HG02884 (cell line): ENCODE data around the gene IL18.
"Not testable (repeated sequence)": the region's sequence is repeated elsewhere in the genome, so short reads cannot be mapped to it uniquely, and the experiment has no call there.

Experiments
- ATAC-seq: cut with Tn5 transposase; IDR thresholded peaks from one replicate; pipeline ENCODE4 v1.9.1; 2021; ENCODE audit warnings: mild to moderate bottlenecking, moderate library complexity; ENCODE audit not compliant: unreplicated experiment

IL18 gene

GRCh38 chr11:112163875-112164685 is at the start of gene IL18:
TSS of gene IL18 (minus strand) at chr11:112164094. CDS start at chr11:112155053, 9,041 bp downstream.
- ATAC-seq, result no peak

GRCh38 chr11:112212710-112213109 is 48.8 kb upstream of the IL18 start:
- ATAC-seq, result no peak

DNA sequence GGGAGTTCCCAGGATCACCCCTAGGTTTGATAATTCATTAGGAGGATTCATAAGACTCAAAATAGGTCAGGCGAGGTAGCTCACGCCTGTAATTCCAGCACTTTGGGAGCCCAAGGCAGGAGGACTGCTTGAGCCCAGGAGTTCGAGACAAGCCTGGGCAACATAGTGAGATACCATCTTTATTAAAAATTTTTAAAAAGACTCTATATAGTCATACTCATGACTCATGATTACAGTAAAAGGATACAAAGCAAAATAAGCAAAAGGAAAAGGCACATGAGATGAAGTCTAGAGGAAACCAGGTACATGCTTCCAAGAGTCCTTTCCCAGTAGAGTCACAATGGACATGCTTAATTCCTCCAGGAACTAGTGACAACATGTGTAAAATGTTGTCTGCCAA is 48.4 kb upstream of the IL18 start:
- no peak for ATAC-seq

DNA sequence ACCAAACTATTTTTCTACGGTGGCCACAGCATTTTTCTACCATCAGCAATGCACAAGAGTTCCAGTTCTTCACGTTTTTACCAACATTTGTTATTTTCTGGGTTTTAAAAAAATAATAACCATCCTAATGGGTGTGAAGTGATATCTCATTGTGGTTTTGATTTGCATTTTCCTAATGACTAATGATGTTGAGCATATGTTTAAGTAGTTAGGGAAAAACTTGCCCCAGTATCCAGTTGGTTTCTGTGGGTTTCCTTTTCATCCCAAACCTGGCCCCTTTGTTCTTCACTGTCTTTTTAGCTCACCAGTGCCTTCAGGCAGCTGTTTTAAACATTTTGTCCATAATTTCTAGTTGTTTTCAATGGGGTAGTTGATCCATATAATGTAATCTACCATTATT is 47.6 kb upstream of the IL18 start:
- no peak for ATAC-seq

GRCh38 chr11:112210890-112211289 is 47.0 kb upstream of the IL18 start:
- no peak for ATAC-seq

- no peak for ATAC-seq
Measured at GRCh38 chr11:112206071-112206470, 42.2 kb upstream of the IL18 start.

DNA sequence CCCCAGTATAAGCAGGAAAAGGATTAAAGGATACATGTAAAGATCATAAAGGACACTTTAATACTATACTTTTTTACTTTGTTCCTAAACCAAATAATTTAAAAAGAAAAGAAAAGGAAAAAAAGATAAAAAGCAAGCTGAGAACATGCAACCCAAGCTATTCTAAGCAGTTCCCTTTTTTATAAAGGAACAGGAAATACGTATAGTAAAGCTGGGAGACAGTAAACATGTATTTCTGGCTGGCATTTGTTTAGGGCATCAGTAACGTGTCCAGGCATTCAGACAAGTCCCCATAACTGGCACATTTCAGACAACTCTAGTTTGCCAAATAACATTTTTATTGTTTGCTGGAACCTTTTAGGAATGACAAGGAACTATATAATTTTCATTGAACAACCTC is 36.4 kb upstream of the IL18 start:
- ATAC-seq, result no peak

DNA sequence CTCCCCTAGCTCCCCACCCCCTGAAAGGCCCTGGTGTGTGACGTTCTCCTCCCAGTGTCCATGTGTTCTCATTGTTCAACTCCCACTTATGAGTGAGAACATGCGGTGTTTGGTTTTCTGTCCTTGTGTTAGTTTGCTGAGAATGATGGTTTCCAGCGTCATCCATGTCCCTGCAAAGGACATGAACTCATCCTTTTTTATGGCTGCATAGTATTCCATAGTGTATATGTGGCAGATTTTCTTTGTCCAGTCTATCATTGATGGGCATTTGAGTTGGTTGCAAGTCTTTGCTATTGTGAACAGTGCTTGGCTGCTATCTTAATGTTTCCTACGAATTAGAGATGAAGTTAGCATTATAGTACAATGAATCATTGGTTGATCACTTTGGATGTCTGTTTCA is 35.2 kb upstream of the IL18 start:
- ATAC-seq, result not testable (repeated sequence)

DNA sequence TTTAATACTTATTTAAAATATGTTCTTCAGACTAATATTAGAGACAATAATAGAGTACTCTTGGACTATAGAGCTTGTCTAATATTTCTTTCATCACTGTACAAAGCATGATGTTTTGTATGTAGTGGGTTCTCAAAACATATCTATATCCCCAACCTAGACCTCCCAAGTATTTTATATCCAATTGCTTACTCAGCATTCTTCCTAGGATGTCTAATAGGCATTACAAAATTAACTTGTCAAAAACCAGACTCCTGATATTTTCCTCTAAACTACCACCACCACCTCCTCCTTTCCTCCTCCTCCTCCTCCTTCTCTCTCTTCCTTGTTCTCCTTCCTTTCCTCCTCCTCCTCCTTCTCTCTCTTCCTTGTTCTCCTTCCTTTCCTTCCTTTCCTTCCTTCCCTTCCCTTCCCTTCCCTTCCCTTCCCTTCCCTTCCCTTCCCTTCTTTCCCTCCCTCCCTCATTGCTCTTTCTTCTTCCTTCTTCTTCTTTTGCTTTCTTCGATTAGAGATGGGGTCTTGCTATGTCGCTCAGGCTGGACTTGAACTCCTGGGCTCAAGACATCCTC is 32.7 kb upstream of the IL18 start:
- ATAC-seq, result no peak

DNA sequence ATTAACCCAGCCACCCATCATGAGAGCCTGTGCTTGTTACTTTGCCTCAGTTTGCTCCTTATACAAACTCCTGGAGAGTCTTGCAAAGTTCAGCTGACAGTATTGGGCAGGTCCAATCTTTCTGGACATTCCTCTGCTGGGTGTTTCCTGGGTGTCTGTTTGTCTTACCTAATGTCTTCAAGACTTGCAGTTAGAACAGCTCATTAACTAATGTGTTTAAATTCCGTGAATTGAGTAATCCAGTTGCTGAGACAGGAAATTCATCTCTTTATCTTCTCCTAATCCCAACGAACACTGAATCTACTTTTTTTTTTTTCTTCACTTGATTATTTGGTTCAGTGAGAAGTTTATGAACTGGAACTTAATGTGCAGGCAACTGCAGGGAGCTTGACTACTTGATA is 32.1 kb upstream of the IL18 start:
- ATAC-seq, result no peak

GRCh38 chr11:112195113-112195512 is 31.2 kb upstream of the IL18 start:
- ATAC-seq, result not testable (repeated sequence)

DNA sequence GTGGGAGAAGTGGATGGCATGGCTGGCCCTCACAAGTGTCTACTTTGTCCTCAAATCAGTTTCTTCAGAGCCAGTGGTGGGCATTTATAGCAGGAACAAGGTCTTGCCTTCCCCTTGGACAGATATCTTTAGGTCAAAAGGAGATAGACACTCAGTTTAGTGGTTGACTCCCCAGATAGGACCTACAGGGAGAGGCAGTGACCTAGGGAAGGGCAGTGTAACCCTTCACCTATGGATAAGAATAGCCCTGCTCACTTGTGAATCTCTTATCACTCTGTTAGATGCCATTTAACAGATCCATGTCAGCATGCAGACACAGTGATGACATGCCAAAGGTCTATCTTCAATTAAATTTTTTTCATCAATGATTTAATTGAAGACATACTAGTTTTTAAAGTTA is 22.4 kb upstream of the IL18 start:
- ATAC-seq, result no peak

DNA sequence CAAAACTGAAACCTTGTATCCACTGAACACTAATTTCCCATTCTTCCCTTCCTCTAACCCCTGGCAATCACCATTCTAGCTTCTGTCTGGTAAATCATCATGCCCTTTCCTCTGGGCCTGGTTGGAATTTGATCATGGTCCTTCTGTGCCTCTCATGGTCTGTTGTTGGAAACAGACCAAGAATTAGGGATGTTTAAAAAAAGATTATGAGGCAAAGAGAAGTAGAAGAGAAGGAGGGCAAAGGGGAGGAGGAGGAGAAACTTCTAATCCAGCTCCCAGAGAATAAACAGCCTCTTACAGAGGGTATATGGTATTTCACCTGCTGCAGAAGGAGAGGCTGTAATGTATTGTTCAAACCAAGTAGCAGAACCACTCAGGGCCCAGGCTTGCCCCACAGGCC is 22.0 kb upstream of the IL18 start:
- ATAC-seq, result no peak

DNA sequence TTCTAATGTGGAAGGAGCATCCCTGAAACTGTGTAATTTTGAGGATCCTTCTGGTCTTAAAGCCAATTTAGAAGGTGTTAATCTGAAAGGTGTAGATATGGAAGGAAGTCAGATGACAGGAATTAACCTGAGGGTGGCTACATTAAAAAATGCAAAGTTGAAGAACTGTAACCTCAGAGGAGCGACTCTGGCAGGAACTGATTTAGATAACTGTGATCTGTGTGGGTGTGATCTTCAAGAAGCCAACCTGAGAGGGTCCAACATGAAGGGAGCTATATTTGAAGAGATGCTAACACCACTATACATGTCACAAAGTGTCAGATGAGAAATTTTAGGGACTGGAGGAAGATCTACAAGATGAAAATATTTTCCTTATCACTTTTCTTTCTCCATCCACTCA is 19.0 kb upstream of the IL18 start:
- no peak for ATAC-seq

DNA sequence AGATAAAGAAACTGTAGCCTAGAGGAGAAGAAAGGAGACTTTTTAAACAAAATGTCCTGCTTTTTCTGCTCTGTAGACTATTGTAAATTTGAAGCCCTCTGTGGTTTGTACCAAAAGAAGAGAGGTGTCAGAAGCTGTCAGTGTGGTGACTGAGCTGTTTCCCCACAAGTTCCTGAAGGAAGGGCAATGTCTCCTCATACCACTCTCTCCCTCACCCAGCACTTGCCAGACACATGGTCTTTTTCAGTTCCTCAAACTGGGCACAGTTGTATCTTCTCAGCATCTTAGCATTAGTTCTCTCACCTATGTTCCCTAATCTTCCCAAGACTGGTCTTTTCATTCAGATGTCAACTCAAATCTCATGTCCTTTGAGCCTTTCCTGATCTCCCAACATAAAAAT is 15.7 kb upstream of the IL18 start:
- peak; percentile 63 for ATAC-seq

DNA sequence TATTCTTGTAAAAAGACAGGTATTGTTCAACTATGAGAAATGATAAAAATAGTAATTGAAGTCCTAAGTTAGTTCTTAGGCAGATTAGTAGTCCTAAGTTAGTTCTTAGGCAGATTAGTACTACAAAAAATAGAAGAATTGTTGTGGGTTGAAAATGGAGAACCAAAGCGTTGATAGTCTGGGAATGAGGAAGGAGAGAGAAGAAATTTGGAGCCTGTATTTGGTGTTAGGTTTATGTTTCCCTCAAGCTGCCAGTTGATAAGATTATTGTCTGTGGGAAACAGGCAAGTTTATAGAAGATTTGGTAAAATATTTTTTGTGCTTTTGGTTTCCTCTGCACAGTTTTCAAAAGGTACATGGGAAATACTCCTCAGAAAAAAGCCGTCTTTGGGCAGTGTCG is 15.0 kb upstream of the IL18 start:
- ATAC-seq, result no peak

DNA sequence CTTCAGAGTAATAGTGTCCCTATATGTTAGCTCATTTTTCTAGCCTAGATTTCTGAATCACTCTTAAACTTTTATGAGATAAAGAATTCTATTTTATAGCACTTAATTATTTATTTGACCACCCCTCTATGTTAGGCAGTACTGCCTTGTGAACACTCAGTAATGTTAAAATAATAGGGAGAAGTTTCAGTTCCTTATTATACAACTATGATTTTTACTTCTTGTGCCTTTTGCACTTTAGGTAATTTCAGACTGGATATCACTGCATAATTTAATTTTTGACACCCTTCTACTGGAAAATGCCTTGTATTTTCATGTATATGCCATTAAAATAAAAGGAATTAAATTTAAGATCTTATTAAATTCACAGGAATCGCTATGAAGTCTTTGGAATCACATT is 14.5 kb upstream of the IL18 start:
- ATAC-seq, result no peak

DNA sequence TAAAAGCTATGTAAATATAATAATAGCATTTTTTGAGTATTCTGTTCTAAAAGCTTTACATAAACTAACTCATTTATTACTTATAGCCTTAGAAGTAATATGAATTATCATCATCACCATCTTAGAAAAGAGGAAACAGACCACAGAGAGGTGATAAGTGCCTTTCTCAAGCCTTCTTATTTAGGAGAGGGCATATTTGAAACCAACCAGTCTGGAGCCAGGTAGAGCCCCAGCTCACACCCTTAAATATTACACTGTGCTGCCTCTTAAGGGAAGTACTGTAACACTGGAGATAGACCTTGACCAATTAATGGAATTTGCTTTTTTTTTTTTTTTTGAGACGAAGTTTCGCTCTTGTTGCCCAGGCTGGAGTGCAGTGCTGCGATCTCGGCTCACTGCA is 13.7 kb upstream of the IL18 start:
- ATAC-seq, result no peak

DNA sequence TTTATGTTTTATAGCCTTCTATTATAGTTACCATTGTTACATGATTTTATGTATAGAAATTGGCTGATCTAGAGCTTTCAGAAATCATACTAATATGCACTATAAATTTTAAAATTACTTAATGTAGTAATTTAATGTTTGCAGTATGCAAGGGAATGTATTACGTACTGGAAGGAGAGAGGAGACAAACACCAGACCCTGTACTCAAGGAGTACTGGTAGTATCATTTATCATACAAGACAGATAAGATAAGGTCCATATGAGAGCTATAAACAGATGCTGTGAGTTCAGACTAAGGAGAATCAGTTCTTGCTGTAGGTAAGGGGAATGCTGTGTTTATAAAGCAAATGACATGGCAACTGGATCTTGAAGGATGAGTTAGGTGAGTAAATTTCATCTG is 12.2 kb upstream of the IL18 start:
- ATAC-seq, result no peak

DNA sequence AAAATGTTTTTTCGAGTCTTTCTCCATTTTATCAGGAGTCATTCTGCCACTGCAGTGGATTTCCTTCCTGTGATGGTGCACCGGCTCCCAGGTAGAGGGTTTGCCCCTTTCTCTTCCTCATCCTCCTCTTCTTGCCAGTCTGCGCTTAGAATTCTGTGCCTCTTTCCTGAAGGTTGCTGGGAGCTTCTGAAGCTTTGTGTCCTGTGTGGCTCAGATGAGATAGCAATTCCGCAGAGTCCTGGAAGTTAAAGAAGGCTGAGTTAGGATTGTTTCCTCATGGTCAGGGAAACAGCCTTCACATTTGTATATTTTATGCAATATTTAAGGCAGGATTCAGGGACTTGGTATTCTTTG is 11.7 kb upstream of the IL18 start:
- ATAC-seq, result no peak

DNA sequence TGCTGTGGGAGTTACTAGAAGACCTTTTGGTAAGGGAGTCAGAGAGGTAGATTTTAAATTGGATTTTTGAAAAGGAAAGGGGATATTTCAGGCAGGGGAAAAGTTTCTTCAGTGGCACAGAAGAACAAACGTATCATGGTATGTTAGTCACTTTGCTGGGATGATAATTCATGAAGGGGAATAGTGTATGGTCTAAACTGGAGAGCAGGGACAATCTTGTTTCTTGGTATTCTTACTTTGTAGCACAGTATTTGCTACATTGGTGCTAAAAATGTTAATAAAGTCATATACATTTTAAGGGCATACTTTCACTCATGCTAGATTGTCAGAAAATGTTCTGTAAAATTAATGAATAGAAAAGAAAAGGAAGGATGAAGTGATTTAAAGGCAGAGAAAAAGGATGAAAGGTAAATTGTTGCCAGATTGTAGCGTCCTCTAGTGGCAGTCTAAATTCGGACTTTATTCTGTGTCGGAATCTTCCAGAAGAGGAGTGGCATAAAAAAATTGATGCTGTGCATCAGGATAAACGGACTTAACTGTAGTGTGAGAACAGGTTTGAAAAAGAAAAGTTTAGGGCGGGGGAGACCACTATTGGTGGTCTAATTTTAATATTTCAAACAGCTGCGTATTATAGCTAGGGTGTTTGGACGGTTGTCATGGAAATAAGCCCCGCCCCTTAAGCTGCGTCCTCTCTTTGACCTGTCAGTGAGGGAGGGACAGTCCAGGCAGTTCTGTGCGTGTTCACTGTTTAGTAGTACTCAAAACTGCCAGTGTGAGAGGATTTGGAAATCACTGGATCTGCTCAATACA is 11.1 kb upstream of the IL18 start, which contains the start of gene BCO2:
Gene BCO2, plus strand, starts transcription at position 724 of the 810 bp plus-strand sequence. CDS start 90 bp downstream, outside the sequence.
- ATAC-seq, result no peak

- ATAC-seq, result no peak
Measured at GRCh38 chr11:112173152-112173551, 9.3 kb upstream of the IL18 start.
